K562 (cell line): Measurements from ENCODE around the gene DGCR2. TPM values are rescaled to one million over a fixed set of nuclear protein-coding genes. Genes with fewer than 3 reads are reported as not detected.
A peak's percentile ranks its signal among the peaks of the same experiment; 100 is the strongest.

Source experiments
- BRD4 ChIP-seq: fragments of 200-600 bp; sonication (generic); IDR thresholded peaks from 2 replicates; pipeline ENCODE4 v1.6.1; 2017; ENCODE audit warnings: inconsistent platforms
- EP400 ChIP-seq: fragments of 450-650 bp; IDR thresholded peaks from 2 replicates; pipeline ENCODE4 v1.6.1; 2017; ENCODE audit warnings: antibody characterized with exemption, mild to moderate bottlenecking, moderate library complexity
- ETV1 ChIP-seq: fragments of 450-650 bp; conservative IDR thresholded peaks from 2 replicates; pipeline ENCODE4 v1.6.1; 2016; ENCODE audit warnings: missing genetic modification characterization, control low read depth, low read depth, missing compliant biosample characterization
- KAT7 ChIP-seq: sonication (generic); formaldehyde crosslinking; IDR thresholded peaks from 2 replicates; pipeline ENCODE4 v1.8.0; 2022; ENCODE audit warnings: missing genetic modification reagents, mild to moderate bottlenecking, borderline replicate concordance
- LARP7 ChIP-seq: fragments of 450-650 bp; IDR thresholded peaks from 2 replicates; pipeline ENCODE4 v1.6.1; 2016
- MNT ChIP-seq, 2 experiments: fragments of 450-650 bp; conservative IDR thresholded peaks; 2 replicates each; pipeline ENCODE4 v1.6.1; 2017; ENCODE audit warnings: mild to moderate bottlenecking in 2 of 2, moderate library complexity in 2 of 2
- NFATC3 ChIP-seq: fragments of 450-650 bp; IDR thresholded peaks from 2 replicates; pipeline ENCODE4 v1.6.1; 2017; ENCODE audit warnings: mild to moderate bottlenecking
- NFXL1 ChIP-seq: fragments of 450-650 bp; formaldehyde crosslinking; IDR thresholded peaks from 2 replicates; pipeline ENCODE4 v1.4.0; 2021; ENCODE audit warnings: mild to moderate bottlenecking
- NR4A1 ChIP-seq, 2 experiments: fragments of 250-450 bp in 1 of 2; fragments of 450-650 bp in 1 of 2; sonication (Bioruptor Pico) in 1 of 2; IDR thresholded peaks; 2 replicates each; pipeline versions ENCODE4 v1.4.0 to v1.6.1; 2016 to 2020; ENCODE audit warnings: mild to moderate bottlenecking in 2 of 2, missing compliant biosample characterization in 1 of 2, missing genetic modification characterization in 1 of 2, moderate library complexity in 1 of 2
- RUNX1 ChIP-seq: sonication (generic); IDR thresholded peaks from 2 replicates; pipeline ENCODE4 v1.6.1; 2016; ENCODE audit warnings: antibody characterized with exemption, low read depth
- SMAD1 ChIP-seq: fragments of 150-350 bp; IDR thresholded peaks from 2 replicates; pipeline ENCODE4 v1.6.1; 2014; ENCODE audit warnings: low read length, low read depth; ENCODE audit not compliant: partially characterized antibody
- SUPT5H ChIP-seq: fragments of 450-650 bp; IDR thresholded peaks from 2 replicates; pipeline ENCODE4 v1.6.1; 2016
- TFAM ChIP-seq: fragments of 250-450 bp; sonication (Bioruptor Pico); conservative IDR thresholded peaks from 2 replicates; pipeline ENCODE4 v1.5.0; 2021; ENCODE audit warnings: mild to moderate bottlenecking, moderate library complexity
- ZNF175 ChIP-seq: fragments of 200-800 bp; sonication (Bioruptor generic); IDR thresholded peaks from 2 replicates; pipeline ENCODE4 v1.6.1; 2016; ENCODE audit warnings: low read depth, mild to moderate bottlenecking, missing genetic modification characterization, missing compliant biosample characterization
- ZNF197 ChIP-seq: fragments of 200-800 bp; sonication (Bioruptor generic); IDR thresholded peaks from 2 replicates; pipeline ENCODE4 v1.6.1; 2016; ENCODE audit warnings: low read depth, missing genetic modification characterization, missing compliant biosample characterization
- ZNF347 ChIP-seq: fragments of 450-650 bp; formaldehyde crosslinking; IDR thresholded peaks from 2 replicates; pipeline ENCODE4 v1.4.0; 2020; ENCODE audit warnings: low read depth, mild to moderate bottlenecking, moderate library complexity
- ZNF584 ChIP-seq: fragments of 200-800 bp; sonication (Bioruptor generic); IDR thresholded peaks from 2 replicates; pipeline ENCODE4 v1.6.1; 2016; ENCODE audit warnings: low read depth, mild to moderate bottlenecking, missing genetic modification characterization, missing compliant biosample characterization
- ZNF586 ChIP-seq: fragments of 450-650 bp; formaldehyde crosslinking; conservative IDR thresholded peaks from 2 replicates; pipeline ENCODE4 v1.4.0; 2020; ENCODE audit warnings: mild to moderate bottlenecking, moderate library complexity
- ZNF644 ChIP-seq: fragments of 200-800 bp; sonication (Bioruptor generic); IDR thresholded peaks from 2 replicates; pipeline ENCODE4 v1.6.1; 2016; ENCODE audit warnings: low read depth, missing genetic modification characterization, missing compliant biosample characterization
- polyA plus RNA-seq, 8 experiments: library from polyadenylated mRNA; depleted of rRNA in 4 of 8; stranded (reverse) in 5 of 8; unstranded in 3 of 8; fragments of >200 nt; fragmentation: Nextera tagmentation in 2 of 8; fragmentation: Illumina TruSeq in 1 of 8; extraction: Ambion mirVana in 2 of 8; extraction: Trizol in 1 of 8; gene quantifications; 2 replicates each; pipeline versions ENCODE4 v1.2.1 to v1.2.3, GENCODE V29; 2011 to 2014; ENCODE audit warnings: inconsistent platforms in 1 of 8, missing spikeins in 1 of 8
- total RNA-seq, 7 experiments: library from RNA; depleted of rRNA in 6 of 7; stranded (reverse); fragments of >200 nt in 6 of 7; fragmentation: Illumina TruSeq in 2 of 7; extraction: Trizol in 2 of 7; gene quantifications; 2 replicates each; pipeline versions ENCODE4 v1.2.1 to v1.2.3, GENCODE V29; 2011 to 2021; ENCODE audit warnings: low replicate concordance in 1 of 7
- TF ChIP-seq, protein P1 (sequence below), 2 experiments: fragments of 450-650 bp; IDR thresholded peaks; 2 replicates each; pipeline ENCODE4 v1.6.1; 2018; ENCODE audit warnings: mild to moderate bottlenecking in 2 of 2, low read depth in 1 of 2; ENCODE audit not compliant: partially characterized antibody in 2 of 2
- TF ChIP-seq, protein P2 (sequence below): fragments of 250-450 bp; sonication (Bioruptor Pico); IDR thresholded peaks from 2 replicates; pipeline ENCODE4 v1.6.1; 2021; ENCODE audit warnings: mild to moderate bottlenecking

The DGCR2 gene
- total and polyA plus RNA-seq, 9 of the 15 experiments (the other 6 are each of a cell fraction or from before 2014, with no cell fraction given), result 0.69 to 101 (median 56.4) TPM

GRCh38 chr22:19121631-19122142 is 525 bp downstream of the DGCR2 start (continued):
- TF ChIP-seq RUNX1, result peak; percentile 57; the same call in 1 of the 2 replicates
- no peak for TF ChIP-seq TFAM
- 0 out of 2 replicates have a peak, but pooled peaks have one; percentile 14 for TF ChIP-seq ETV1 (tag)
- no peak for TF ChIP-seq KAT7
- no peak for TF ChIP-seq ZNF586 (CRISPR knock-in tag)
- TF ChIP-seq MNT (conservative IDR thresholded peaks at IDR 0.05), result no peak
- TF ChIP-seq NFXL1, result no peak
- TF ChIP-seq, protein P1, sequence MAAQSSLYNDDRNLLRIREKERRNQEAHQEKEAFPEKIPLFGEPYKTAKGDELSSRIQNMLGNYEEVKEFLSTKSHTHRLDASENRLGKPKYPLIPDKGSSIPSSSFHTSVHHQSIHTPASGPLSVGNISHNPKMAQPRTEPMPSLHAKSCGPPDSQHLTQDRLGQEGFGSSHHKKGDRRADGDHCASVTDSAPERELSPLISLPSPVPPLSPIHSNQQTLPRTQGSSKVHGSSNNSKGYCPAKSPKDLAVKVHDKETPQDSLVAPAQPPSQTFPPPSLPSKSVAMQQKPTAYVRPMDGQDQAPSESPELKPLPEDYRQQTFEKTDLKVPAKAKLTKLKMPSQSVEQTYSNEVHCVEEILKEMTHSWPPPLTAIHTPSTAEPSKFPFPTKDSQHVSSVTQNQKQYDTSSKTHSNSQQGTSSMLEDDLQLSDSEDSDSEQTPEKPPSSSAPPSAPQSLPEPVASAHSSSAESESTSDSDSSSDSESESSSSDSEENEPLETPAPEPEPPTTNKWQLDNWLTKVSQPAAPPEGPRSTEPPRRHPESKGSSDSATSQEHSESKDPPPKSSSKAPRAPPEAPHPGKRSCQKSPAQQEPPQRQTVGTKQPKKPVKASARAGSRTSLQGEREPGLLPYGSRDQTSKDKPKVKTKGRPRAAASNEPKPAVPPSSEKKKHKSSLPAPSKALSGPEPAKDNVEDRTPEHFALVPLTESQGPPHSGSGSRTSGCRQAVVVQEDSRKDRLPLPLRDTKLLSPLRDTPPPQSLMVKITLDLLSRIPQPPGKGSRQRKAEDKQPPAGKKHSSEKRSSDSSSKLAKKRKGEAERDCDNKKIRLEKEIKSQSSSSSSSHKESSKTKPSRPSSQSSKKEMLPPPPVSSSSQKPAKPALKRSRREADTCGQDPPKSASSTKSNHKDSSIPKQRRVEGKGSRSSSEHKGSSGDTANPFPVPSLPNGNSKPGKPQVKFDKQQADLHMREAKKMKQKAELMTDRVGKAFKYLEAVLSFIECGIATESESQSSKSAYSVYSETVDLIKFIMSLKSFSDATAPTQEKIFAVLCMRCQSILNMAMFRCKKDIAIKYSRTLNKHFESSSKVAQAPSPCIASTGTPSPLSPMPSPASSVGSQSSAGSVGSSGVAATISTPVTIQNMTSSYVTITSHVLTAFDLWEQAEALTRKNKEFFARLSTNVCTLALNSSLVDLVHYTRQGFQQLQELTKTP (IDR thresholded peaks at IDR 0.05; ENCODE audit: low read depth in 1 of 2, partially characterized antibody in 2 of 2), result no peak
- no peak for TF ChIP-seq ZNF197
- 0 out of 2 replicates have a peak, but pooled peaks have one; percentile 33 for TF ChIP-seq ZNF175 (CRISPR knock-in tag)
- peak; percentile 43; the same call in 1 of the 2 replicates for TF ChIP-seq NR4A1 (CRISPR knock-in tag; IDR thresholded peaks at IDR 0.05)
- no peak; the same call in 1 of the 2 replicates for TF ChIP-seq NR4A1 (tag; IDR thresholded peaks at IDR 0.05)
- TF ChIP-seq ZNF584 (CRISPR knock-in tag), result no peak
- TF ChIP-seq SUPT5H, result no peak
- no peak for TF ChIP-seq SMAD1
- TF ChIP-seq, protein P2, sequence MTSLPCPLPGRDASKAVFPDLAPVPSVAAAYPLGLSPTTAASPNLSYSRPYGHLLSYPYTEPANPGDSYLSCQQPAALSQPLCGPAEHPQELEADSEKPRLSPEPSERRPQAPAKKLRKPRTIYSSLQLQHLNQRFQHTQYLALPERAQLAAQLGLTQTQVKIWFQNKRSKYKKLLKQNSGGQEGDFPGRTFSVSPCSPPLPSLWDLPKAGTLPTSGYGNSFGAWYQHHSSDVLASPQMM, result no peak
- peak; percentile 89 for TF ChIP-seq LARP7
- peak; percentile 88; the same call in 1 of the 2 replicates for TF ChIP-seq BRD4
- no peak for TF ChIP-seq EP400
- TF ChIP-seq NFATC3, result no peak
- TF ChIP-seq ZNF347, result no peak
- TF ChIP-seq ZNF644 (tag), result no peak
